Tibial nerve (tissue), 3 donors: ENCODE data around the gene USF3.

Source experiments
- POLR2A ChIP-seq, 2 donors: fragments of 450-650 bp; IDR thresholded peaks; one replicate each; pipeline ENCODE4 v1.6.1; 2017; ENCODE audit warnings: antibody characterized with exemption in 2 of 2, mild to moderate bottlenecking in 2 of 2, moderate library complexity in 2 of 2
- TF ChIP-seq, protein P1 (sequence below), 5 experiments: fragments of 200-600 bp in 3 of 5; fragments of 450-650 bp in 2 of 5; sonication (generic) in 3 of 5; IDR thresholded peaks; one replicate each; pipeline ENCODE4 v1.5.1; 2016 to 2019; ENCODE audit warnings: antibody characterized with exemption in 5 of 5, mild to moderate bottlenecking in 3 of 5, moderate library complexity in 2 of 5

DNA sequence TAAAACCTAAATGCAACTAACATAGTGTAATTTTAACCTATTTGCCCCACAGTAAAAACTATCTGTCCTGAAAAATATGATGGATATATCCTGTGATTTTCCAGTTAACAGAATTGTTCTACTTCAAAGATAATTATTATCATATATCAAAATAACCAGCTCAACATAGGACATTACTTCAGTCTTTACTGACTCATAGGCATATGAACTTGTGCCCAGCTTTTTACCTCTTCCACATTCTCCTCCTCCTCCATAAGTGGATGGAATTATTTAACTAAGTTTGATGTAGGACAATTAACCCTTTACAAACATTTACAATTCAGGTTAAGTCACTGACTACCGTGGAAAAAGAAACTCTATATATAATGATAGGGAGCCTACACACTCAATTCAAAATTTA is 22.9 kb upstream of the USF3 start:
- TF ChIP-seq POLR2A (IDR thresholded peaks at IDR 0.05): no peak
- TF ChIP-seq, protein P1, sequence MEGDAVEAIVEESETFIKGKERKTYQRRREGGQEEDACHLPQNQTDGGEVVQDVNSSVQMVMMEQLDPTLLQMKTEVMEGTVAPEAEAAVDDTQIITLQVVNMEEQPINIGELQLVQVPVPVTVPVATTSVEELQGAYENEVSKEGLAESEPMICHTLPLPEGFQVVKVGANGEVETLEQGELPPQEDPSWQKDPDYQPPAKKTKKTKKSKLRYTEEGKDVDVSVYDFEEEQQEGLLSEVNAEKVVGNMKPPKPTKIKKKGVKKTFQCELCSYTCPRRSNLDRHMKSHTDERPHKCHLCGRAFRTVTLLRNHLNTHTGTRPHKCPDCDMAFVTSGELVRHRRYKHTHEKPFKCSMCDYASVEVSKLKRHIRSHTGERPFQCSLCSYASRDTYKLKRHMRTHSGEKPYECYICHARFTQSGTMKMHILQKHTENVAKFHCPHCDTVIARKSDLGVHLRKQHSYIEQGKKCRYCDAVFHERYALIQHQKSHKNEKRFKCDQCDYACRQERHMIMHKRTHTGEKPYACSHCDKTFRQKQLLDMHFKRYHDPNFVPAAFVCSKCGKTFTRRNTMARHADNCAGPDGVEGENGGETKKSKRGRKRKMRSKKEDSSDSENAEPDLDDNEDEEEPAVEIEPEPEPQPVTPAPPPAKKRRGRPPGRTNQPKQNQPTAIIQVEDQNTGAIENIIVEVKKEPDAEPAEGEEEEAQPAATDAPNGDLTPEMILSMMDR (IDR thresholded peaks at IDR 0.05): no peak
